Measurements from ENCODE around the gene SLC26A6. TPM values are rescaled to one million over a fixed set of nuclear protein-coding genes. Genes with fewer than 3 reads are reported as not detected.
A peak's percentile ranks its signal among the peaks of the same experiment; 100 is the strongest.

Gene SLC26A6
- total RNA-seq, 1 experiment from 2014 or later, result 58.9 TPM

- TF ChIP-seq GABPB1 (CRISPR knock-in tag; IDR thresholded peaks at IDR 0.05) (peak; percentile 74; the same call in 1 of the 2 replicates), ESRRA (CRISPR knock-in tag; IDR thresholded peaks at IDR 0.05; ENCODE audit: borderline replicate concordance) (peak; percentile 96; the same call in 1 of the 2 replicates), ZNF671 (CRISPR knock-in tag; IDR thresholded peaks at IDR 0.05) (no peak), ERG (CRISPR knock-in tag; IDR thresholded peaks at IDR 0.05) (no peak), JUN (CRISPR knock-in tag; IDR thresholded peaks at IDR 0.05) (0 out of 2 replicates have a peak, but pooled peaks have one; percentile 19), PRRX2 (CRISPR knock-in tag; IDR thresholded peaks at IDR 0.05) (no peak), RORB (CRISPR knock-in tag; IDR thresholded peaks at IDR 0.05) (no peak), STAT6 (CRISPR knock-in tag; conservative IDR thresholded peaks at IDR 0.05; ENCODE audit: low read depth) (no peak), RELA (CRISPR knock-in tag; IDR thresholded peaks at IDR 0.05; ENCODE audit: borderline replicate concordance) (peak; percentile 83; the same call in 1 of the 2 replicates), TP53 (CRISPR knock-in tag; IDR thresholded peaks at IDR 0.05) (peak; percentile 79), JAZF1 (CRISPR knock-in tag; IDR thresholded peaks at IDR 0.05) (no peak), CBFB (CRISPR knock-in tag; IDR thresholded peaks at IDR 0.05; ENCODE audit: low read depth) (peak; percentile 78; the same call in 1 of the 2 replicates), EMX1 (CRISPR knock-in tag; IDR thresholded peaks at IDR 0.05) (no peak), NFE2L1 (CRISPR knock-in tag; IDR thresholded peaks at IDR 0.05) (peak; percentile 55; the same call in 1 of the 2 replicates), MAX (CRISPR knock-in tag; IDR thresholded peaks at IDR 0.05) (peak; percentile 77), ZNF416 (CRISPR knock-in tag; IDR thresholded peaks at IDR 0.05) (no peak), NFYB (CRISPR knock-in tag; conservative IDR thresholded peaks at IDR 0.05; ENCODE audit: low read depth) (0 out of 2 replicates have a peak, but pooled peaks have one; percentile 4), E2F1 (CRISPR knock-in tag; IDR thresholded peaks at IDR 0.05) (0 out of 2 replicates have a peak, but pooled peaks have one; percentile 49), CTCF (IDR thresholded peaks at IDR 0.05) (peak; percentile 39; the same call in 1 of the 2 replicates)
- TF ChIP-seq, protein P1, sequence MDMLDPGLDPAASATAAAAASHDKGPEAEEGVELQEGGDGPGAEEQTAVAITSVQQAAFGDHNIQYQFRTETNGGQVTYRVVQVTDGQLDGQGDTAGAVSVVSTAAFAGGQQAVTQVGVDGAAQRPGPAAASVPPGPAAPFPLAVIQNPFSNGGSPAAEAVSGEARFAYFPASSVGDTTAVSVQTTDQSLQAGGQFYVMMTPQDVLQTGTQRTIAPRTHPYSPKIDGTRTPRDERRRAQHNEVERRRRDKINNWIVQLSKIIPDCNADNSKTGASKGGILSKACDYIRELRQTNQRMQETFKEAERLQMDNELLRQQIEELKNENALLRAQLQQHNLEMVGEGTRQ (CRISPR knock-in tag; IDR thresholded peaks at IDR 0.05), result peak; percentile 2; the same call in 1 of the 2 replicates
- TF ChIP-seq, protein P2, sequence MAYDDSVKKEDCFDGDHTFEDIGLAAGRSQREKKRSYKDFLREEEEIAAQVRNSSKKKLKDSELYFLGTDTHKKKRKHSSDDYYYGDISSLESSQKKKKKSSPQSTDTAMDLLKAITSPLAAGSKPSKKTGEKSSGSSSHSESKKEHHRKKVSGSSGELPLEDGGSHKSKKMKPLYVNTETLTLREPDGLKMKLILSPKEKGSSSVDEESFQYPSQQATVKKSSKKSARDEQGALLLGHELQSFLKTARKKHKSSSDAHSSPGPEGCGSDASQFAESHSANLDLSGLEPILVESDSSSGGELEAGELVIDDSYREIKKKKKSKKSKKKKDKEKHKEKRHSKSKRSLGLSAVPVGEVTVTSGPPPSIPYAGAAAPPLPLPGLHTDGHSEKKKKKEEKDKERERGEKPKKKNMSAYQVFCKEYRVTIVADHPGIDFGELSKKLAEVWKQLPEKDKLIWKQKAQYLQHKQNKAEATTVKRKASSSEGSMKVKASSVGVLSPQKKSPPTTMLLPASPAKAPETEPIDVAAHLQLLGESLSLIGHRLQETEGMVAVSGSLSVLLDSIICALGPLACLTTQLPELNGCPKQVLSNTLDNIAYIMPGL (CRISPR knock-in tag; IDR thresholded peaks at IDR 0.05), result peak; percentile 99
- TF ChIP-seq, protein P3, sequence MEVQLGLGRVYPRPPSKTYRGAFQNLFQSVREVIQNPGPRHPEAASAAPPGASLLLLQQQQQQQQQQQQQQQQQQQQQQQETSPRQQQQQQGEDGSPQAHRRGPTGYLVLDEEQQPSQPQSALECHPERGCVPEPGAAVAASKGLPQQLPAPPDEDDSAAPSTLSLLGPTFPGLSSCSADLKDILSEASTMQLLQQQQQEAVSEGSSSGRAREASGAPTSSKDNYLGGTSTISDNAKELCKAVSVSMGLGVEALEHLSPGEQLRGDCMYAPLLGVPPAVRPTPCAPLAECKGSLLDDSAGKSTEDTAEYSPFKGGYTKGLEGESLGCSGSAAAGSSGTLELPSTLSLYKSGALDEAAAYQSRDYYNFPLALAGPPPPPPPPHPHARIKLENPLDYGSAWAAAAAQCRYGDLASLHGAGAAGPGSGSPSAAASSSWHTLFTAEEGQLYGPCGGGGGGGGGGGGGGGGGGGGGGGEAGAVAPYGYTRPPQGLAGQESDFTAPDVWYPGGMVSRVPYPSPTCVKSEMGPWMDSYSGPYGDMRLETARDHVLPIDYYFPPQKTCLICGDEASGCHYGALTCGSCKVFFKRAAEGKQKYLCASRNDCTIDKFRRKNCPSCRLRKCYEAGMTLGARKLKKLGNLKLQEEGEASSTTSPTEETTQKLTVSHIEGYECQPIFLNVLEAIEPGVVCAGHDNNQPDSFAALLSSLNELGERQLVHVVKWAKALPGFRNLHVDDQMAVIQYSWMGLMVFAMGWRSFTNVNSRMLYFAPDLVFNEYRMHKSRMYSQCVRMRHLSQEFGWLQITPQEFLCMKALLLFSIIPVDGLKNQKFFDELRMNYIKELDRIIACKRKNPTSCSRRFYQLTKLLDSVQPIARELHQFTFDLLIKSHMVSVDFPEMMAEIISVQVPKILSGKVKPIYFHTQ (CRISPR knock-in tag; IDR thresholded peaks at IDR 0.05), result no peak
- TF ChIP-seq, protein P4, sequence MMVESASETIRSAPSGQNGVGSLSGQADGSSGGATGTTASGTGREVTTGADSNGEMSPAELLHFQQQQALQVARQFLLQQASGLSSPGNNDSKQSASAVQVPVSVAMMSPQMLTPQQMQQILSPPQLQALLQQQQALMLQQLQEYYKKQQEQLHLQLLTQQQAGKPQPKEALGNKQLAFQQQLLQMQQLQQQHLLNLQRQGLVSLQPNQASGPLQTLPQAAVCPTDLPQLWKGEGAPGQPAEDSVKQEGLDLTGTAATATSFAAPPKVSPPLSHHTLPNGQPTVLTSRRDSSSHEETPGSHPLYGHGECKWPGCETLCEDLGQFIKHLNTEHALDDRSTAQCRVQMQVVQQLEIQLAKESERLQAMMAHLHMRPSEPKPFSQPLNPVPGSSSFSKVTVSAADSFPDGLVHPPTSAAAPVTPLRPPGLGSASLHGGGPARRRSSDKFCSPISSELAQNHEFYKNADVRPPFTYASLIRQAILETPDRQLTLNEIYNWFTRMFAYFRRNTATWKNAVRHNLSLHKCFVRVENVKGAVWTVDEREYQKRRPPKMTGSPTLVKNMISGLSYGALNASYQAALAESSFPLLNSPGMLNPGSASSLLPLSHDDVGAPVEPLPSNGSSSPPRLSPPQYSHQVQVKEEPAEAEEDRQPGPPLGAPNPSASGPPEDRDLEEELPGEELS (CRISPR knock-in tag; IDR thresholded peaks at IDR 0.05), result peak; percentile 90
Observed at GRCh38 chr3:48609088-48610005, 25.9 kb downstream of the SLC26A6 start, which contains the start of gene UQCRC1 (continued).

All from WTC11 (cell line).